GM12878 (cell line): ENCODE measurements around the gene ERC2. TPM values are rescaled to one million over a fixed set of nuclear protein-coding genes. Genes with fewer than 3 reads are reported as not detected.

Source experiments
- ATAC-seq: fragments of 200-7000 bp; cut with Tn5 transposase; 3 replicates; pipeline ENCODE4 v1.9.1; 2020; ENCODE audit warnings: mild to moderate bottlenecking, moderate library complexity
- BruUV-seq: library from RNA; stranded (reverse); fragments of 400-500 nt; replicated peaks from 2 replicates; lab custom pipeline; 2021; lab: Mats Ljungman, UMichigan
- CTCF ChIA-PET: fragments of 300-600 bp; sonication (Branson Sonifier 250); formaldehyde crosslinking; extraction: SDS; loops from one replicate; lab custom pipeline; 2021; ENCODE audit warnings: inconsistent platforms; lab: Yijun Ruan, JAX
- POLR2A ChIA-PET: fragments of 350-600 bp; formaldehyde crosslinking; extraction: SDS; loops from one replicate; lab custom pipeline; 2021; ENCODE audit warnings: inconsistent platforms; lab: Charles Lee
- RAD21 ChIA-PET: fragments of 300-600 bp; sonication (Branson Sonifier 250); formaldehyde crosslinking; loops from one replicate; lab custom pipeline; 2023; ENCODE audit warnings: antibody characterized with exemption; ENCODE audit not compliant: unreplicated experiment; lab: Charles Lee
- SMC1A ChIA-PET: fragments of 300-600 bp; sonication (Branson Sonifier 250); formaldehyde crosslinking; loops from one replicate; lab custom pipeline; 2023; ENCODE audit not compliant: unreplicated experiment, uncharacterized antibody; lab: Charles Lee
- DNase-seq: peaks from one replicate; pipeline ENCODE4 v3.0.0-alpha.2; 2011; ENCODE audit warnings: low read depth, low spot score
- FAIRE-seq: peaks from 3 replicates; lab custom pipeline; 2011; peaks lifted over from hg19 to GRCh38; lab: Jason Lieb, UNC
- H2AFZ ChIP-seq: 2 replicates; pipeline ENCODE4 v1.6.0; 2011; ENCODE audit warnings: low read depth, low read length, control low read depth; ENCODE audit not compliant: control insufficient read depth
- H3K27ac ChIP-seq: 2 replicates; pipeline ENCODE4 v1.5.1; 2011; ENCODE audit warnings: control low read depth; ENCODE audit not compliant: control insufficient read depth, insufficient read depth
- H3K27me3 ChIP-seq, 2 experiments: replicated peaks in 1 of 2; 2 replicates each; pipeline versions ENCODE4 v1.6.0 to v1.6.1; 2011; ENCODE audit warnings: low read length in 1 of 2; ENCODE audit not compliant: control insufficient read depth in 2 of 2, insufficient read depth in 2 of 2
- H3K36me3 ChIP-seq, 2 experiments: 2 replicates each; pipeline ENCODE4 v1.5.1; 2011; ENCODE audit warnings: low read length in 1 of 2; ENCODE audit not compliant: control insufficient read depth in 2 of 2, insufficient read depth in 2 of 2
- H3K4me1 ChIP-seq: 2 replicates; pipeline ENCODE4 v1.6.1; 2011; ENCODE audit warnings: mild to moderate bottlenecking, low read length, moderate library complexity, mixed read lengths; ENCODE audit not compliant: control insufficient read depth, insufficient read depth
- H3K4me2 ChIP-seq: 2 replicates; pipeline ENCODE4 v1.6.0; 2011; ENCODE audit warnings: control low read depth; ENCODE audit not compliant: control insufficient read depth, insufficient read depth
- H3K4me3 ChIP-seq: fragments of 200-600 bp; sonication (generic); 2 replicates; pipeline ENCODE4 v1.5.1; 2016
- H3K79me2 ChIP-seq: 2 replicates; pipeline ENCODE4 v1.6.0; 2011; ENCODE audit warnings: low read length; ENCODE audit not compliant: control insufficient read depth, insufficient read depth
- H3K9ac ChIP-seq: 2 replicates; pipeline ENCODE4 v1.8.0; 2011; ENCODE audit warnings: low read length, control low read depth, mixed read lengths; ENCODE audit not compliant: control insufficient read depth, insufficient read depth
- H3K9me3 ChIP-seq: replicated peaks from 3 replicates; pipeline ENCODE4 v1.5.1; 2011; ENCODE audit warnings: mild to moderate bottlenecking, low read length; ENCODE audit not compliant: control insufficient read depth, insufficient read depth
- H4K20me1 ChIP-seq: 2 replicates; pipeline ENCODE4 v1.6.0; 2011; ENCODE audit not compliant: control insufficient read depth, insufficient read depth
- BMI1 ChIP-seq: fragments of 450-650 bp; IDR thresholded peaks from 2 replicates; pipeline ENCODE4 v1.6.1; 2016; ENCODE audit warnings: mild to moderate bottlenecking, moderate library complexity, borderline replicate concordance
- CREB1 ChIP-seq: IDR thresholded peaks from 2 replicates; pipeline ENCODE4 v1.6.1; 2012; ENCODE audit warnings: low read depth, mild to moderate bottlenecking, inconsistent platforms
- EGR1 ChIP-seq, 2 experiments: IDR thresholded peaks; 1 replicate in 1 of 2; 2 replicates in 1 of 2; pipeline ENCODE4 v1.6.1; 2011 to 2012; ENCODE audit warnings: low read depth in 2 of 2, low read length in 2 of 2, borderline replicate concordance in 1 of 2, mild to moderate bottlenecking in 1 of 2, moderate library complexity in 1 of 2
- GABPA ChIP-seq: IDR thresholded peaks from 2 replicates; pipeline ENCODE4 v1.6.1; 2014; ENCODE audit warnings: antibody characterized with exemption, low read depth, mild to moderate bottlenecking, inconsistent platforms
- GATAD2B ChIP-seq: fragments of 450-650 bp; conservative IDR thresholded peaks from 2 replicates; pipeline ENCODE4 v1.6.1; 2017; ENCODE audit warnings: low read depth, mild to moderate bottlenecking, moderate library complexity
- HDAC6 ChIP-seq: fragments of 200-600 bp; sonication (generic); IDR thresholded peaks from one replicate; pipeline ENCODE4 v1.8.0; 2017; ENCODE audit warnings: antibody characterized with exemption; ENCODE audit not compliant: unreplicated experiment
- MXI1 ChIP-seq: fragments of 150-350 bp; IDR thresholded peaks from 2 replicates; pipeline ENCODE4 v1.6.1; 2011; ENCODE audit warnings: low read depth, mild to moderate bottlenecking, inconsistent platforms, low read length, improper control_type of control experiment
- MYC ChIP-seq: IDR thresholded peaks from 2 replicates; pipeline ENCODE4 v1.6.1; 2011; ENCODE audit warnings: mild to moderate bottlenecking, low read length, moderate library complexity, inconsistent platforms; ENCODE audit not compliant: insufficient read depth, insufficient replicate concordance, insufficient read length, severe bottlenecking
- NKRF ChIP-seq: fragments of 450-650 bp; conservative IDR thresholded peaks from 2 replicates; pipeline ENCODE4 v1.6.1; 2017; ENCODE audit warnings: mild to moderate bottlenecking, moderate library complexity
- RELB ChIP-seq: fragments of 450-650 bp; IDR thresholded peaks from 2 replicates; pipeline ENCODE4 v1.6.1; 2017; ENCODE audit warnings: low read depth, mild to moderate bottlenecking, moderate library complexity
- WRNIP1 ChIP-seq: IDR thresholded peaks from 2 replicates; pipeline ENCODE4 v1.6.1; 2011; ENCODE audit warnings: low read depth, low read length, improper control_type of control experiment, borderline replicate concordance
- ZBED1 ChIP-seq: IDR thresholded peaks from 2 replicates; pipeline ENCODE4 v1.6.1; 2016; ENCODE audit warnings: borderline replicate concordance
- ZNF207 ChIP-seq: fragments of 450-650 bp; IDR thresholded peaks from 2 replicates; pipeline ENCODE4 v1.6.1; 2014; ENCODE audit warnings: antibody characterized with exemption, mild to moderate bottlenecking, borderline replicate concordance
- ZNF384 ChIP-seq: IDR thresholded peaks from 2 replicates; pipeline ENCODE4 v1.6.1; 2012; ENCODE audit warnings: low read depth, mild to moderate bottlenecking, low read length, improper control_type of control experiment, borderline replicate concordance
- WGBS: methylation state at CpG from one replicate; pipeline ENCODE4 v1.1.6; 2016; ENCODE audit warnings: low lambda C conversion rate; ENCODE audit not compliant: insufficient replicate concordance, insufficient coverage; ENCODE audit errors: missing lambda C conversion rate; 5-methylcytosine and 5-hydroxymethylcytosine counted together
- in situ Hi-C: fragments of 300-500 bp; cut with MboI; formaldehyde crosslinking; loops from 9 replicates; pipeline ENCODE4 v1.14.3; 2018; ENCODE audit warnings: mixed read lengths
- intact Hi-C: fragments of 100-400 bp; cut with micrococcal nuclease; formaldehyde crosslinking; loops from one replicate; pipeline ENCODE4 v1.14.2; 2022; ENCODE audit not compliant: unreplicated experiment
- polyA plus RNA-seq, 11 experiments: library from polyadenylated mRNA; depleted of rRNA in 4 of 11; unstranded in 6 of 11; stranded (reverse) in 5 of 11; fragments of >200 nt; fragmentation: Nextera tagmentation in 4 of 11; fragmentation: Illumina TruSeq in 1 of 11; extraction: Ambion mirVana in 4 of 11; extraction: Trizol in 1 of 11; gene quantifications; 1 replicate in 1 of 11; 2 replicates in 10 of 11; pipeline versions ENCODE4 v1.2.1 to v1.2.3, GENCODE V29; 2011 to 2016; ENCODE audit warnings: inconsistent platforms in 2 of 11, missing spikeins in 2 of 11, low read depth in 1 of 11
- total RNA-seq, 4 experiments: library from RNA; depleted of rRNA in 3 of 4; stranded (reverse); fragments of >200 nt in 3 of 4; fragmentation: Illumina TruSeq in 1 of 4; extraction: Trizol in 1 of 4; gene quantifications; 2 replicates each; pipeline versions ENCODE4 v1.2.1 to v1.2.3, GENCODE V29; 2013 to 2021

Gene ERC2
- total and polyA plus RNA-seq, 10 of the 15 experiments (the other 5 are each of a cell fraction or from before 2014, with no cell fraction given) = 0.06 to 1.4 (median 0.12) TPM; not detected in 3

GRCh38 chr3:55716611-55717225 is 751.5 kb downstream of the ERC2 start:
- CTCF ChIA-PET = interaction anchor here (1.3 to 5.1 kb wide), 7 partner anchors 9 to 215 kb away, joined by 3 to 19 read pairs (median 4); no protein-coding TSS in a partner anchor

GRCh38 chr3:55716044-55716443 is 752.2 kb downstream of the ERC2 start:
- FAIRE-seq = no peak
- intact Hi-C loops = no loop called here
- CTCF ChIA-PET = interaction anchor here (1.1 to 5.1 kb wide), 8 partner anchors 9 to 214 kb away, joined by 3 to 19 read pairs (median 4); no protein-coding TSS in a partner anchor

More at GRCh38 chr3:55716611-55717225, 751.5 kb downstream of the ERC2 start:
- DNase-seq (no peak), ATAC-seq (peak; percentile 26; the same call in 2 of the 3 replicates), FAIRE-seq (peak; percentile 13)
- intact Hi-C loops = no loop called here
- no peak overlapping the region for H3K4me3 ChIP-seq
- TF ChIP-seq BMI1 (no peak), CREB1 (no peak), HDAC6 (no peak), MYC (no peak), GATAD2B (no peak)
- 0 out of 2 replicates have a peak, but pooled peaks cover 2% of the 10 kb centered on the region for H3K4me1 ChIP-seq
- in situ Hi-C loops = no loop called here
- H4K20me1 ChIP-seq = no peaks in the 10 kb centered on the region
- no TSS peak for BruUV-seq
- ChIA-PET RAD21 (interaction anchor here (1.2 to 1.5 kb wide), 2 partner anchors 8 to 91 kb away, joined by 3 to 5 read pairs; no protein-coding TSS in a partner anchor), SMC1A (interaction anchor here (0.6 to 3.4 kb wide), 11 partner anchors 22 to 243 kb away, joined by 3 to 14 read pairs (median 3); partner anchors contain the start of gene WNT5A), POLR2A (interaction anchor here (1.0 kb wide), 1 partner anchor 21 kb away, joined by 3 read pairs; no protein-coding TSS in a partner anchor)
- no peak overlapping the region for H3K4me2 ChIP-seq
- H3K27me3 ChIP-seq = no peaks in the 10 kb centered on the region
- H3K27ac ChIP-seq = no peak overlapping the region
- H3K9me3 ChIP-seq = no peaks in the 10 kb centered on the region
- H3K36me3 ChIP-seq = no peaks in the 10 kb centered on the region
- WGBS = 43% methylated on average over 2 of the region's 2 CpGs
- no peak overlapping the region for H2AFZ ChIP-seq
- H3K9ac ChIP-seq = no peak overlapping the region
- no peaks in the 10 kb centered on the region for H3K79me2 ChIP-seq

More at GRCh38 chr3:55716044-55716443, 752.2 kb downstream of the ERC2 start:
- Histone ChIP-seq H3K27ac (no peak overlapping the region), H3K36me3 (no peaks in the 10 kb centered on the region), H3K27me3 (no peaks in the 10 kb centered on the region), H3K9me3 (no peaks in the 10 kb centered on the region), H4K20me1 (no peaks in the 10 kb centered on the region), H3K4me2 (no peak overlapping the region), H3K79me2 (no peaks in the 10 kb centered on the region), H3K4me3 (no peak overlapping the region), H2AFZ (no peak overlapping the region), H3K9ac (no peak overlapping the region), H3K4me1 (no peaks in the 10 kb centered on the region)
- ATAC-seq (no peak), DNase-seq (no peak)
- BruUV-seq = no TSS peak
- ChIA-PET POLR2A (interaction anchor here (1.0 kb wide), 2 partner anchors 21 to 28 kb away, joined by 3 read pairs; no protein-coding TSS in a partner anchor), SMC1A (interaction anchor here (0.6 to 1.5 kb wide), 6 partner anchors 16 to 228 kb away, joined by 3 to 5 read pairs (median 4); partner anchors contain the start of gene WNT5A), RAD21 (interaction anchor here (1.5 kb wide), 1 partner anchor 90 kb away, joined by 5 read pairs; no protein-coding TSS in a partner anchor)
- in situ Hi-C loops = no loop called here
- no peak for TF ChIP-seq ZNF207
- TF ChIP-seq EGR1 (IDR thresholded peaks at IDR 0.05; ENCODE audit: borderline replicate concordance in 1 of 2, low read depth in 2 of 2, low read length in 2 of 2) = no peak
- no peak for TF ChIP-seq MXI1
- no peak for TF ChIP-seq GABPA
- TF ChIP-seq WRNIP1 = no peak
- TF ChIP-seq ZBED1 = no peak
- no peak for TF ChIP-seq RELB
- TF ChIP-seq NKRF = no peak
- no peak for TF ChIP-seq ZNF384
